IMR-90 (cell line): ENCODE measurements around the gene TES. TPM values are rescaled to one million over a fixed set of nuclear protein-coding genes. Genes with fewer than 3 reads are reported as not detected.

Experiments
- ATAC-seq: fragments of 200-7000 bp; cut with Tn5 transposase; 2 replicates; pipeline ENCODE4 v1.9.1; 2020; ENCODE audit warnings: low read depth, mild to moderate bottlenecking, moderate library complexity
- BruUV-seq: library from RNA; stranded (reverse); fragments of 400-500 nt; replicated peaks from 2 replicates; lab custom pipeline; 2021; lab: Mats Ljungman, UMichigan
- CTCF ChIA-PET: fragments of 300-600 bp; formaldehyde crosslinking; extraction: SDS; loops from one replicate; lab custom pipeline; 2021; ENCODE audit warnings: antibody characterized with exemption; lab: Yijun Ruan, JAX
- POLR2A ChIA-PET: fragments of 300-600 bp; sonication (Branson Sonifier 250); formaldehyde crosslinking; loops from one replicate; lab custom pipeline; 2022; ENCODE audit warnings: antibody characterized with exemption; ENCODE audit not compliant: unreplicated experiment; lab: Charles Lee
- DNase-seq: peaks from one replicate; pipeline ENCODE4 v3.0.0; 2013
- H2AFZ ChIP-seq: replicated peaks from 2 replicates; pipeline ENCODE3; 2013; ENCODE audit warnings: low read length, mild to moderate bottlenecking; ENCODE audit not compliant: poor library complexity
- H2AK5ac ChIP-seq: 2 replicates; pipeline ENCODE4 v1.6.1; 2013; ENCODE audit warnings: low read depth, low read length, inconsistent platforms
- H2AK9ac ChIP-seq: replicated peaks from 2 replicates; pipeline ENCODE3; 2013; ENCODE audit warnings: mild to moderate bottlenecking, low read depth, low read length, moderate library complexity; ENCODE audit not compliant: poor library complexity
- H2BK120ac ChIP-seq: 2 replicates; pipeline ENCODE4 v1.6.1; 2013; ENCODE audit warnings: low read depth, low read length, inconsistent platforms
- H2BK15ac ChIP-seq: 3 replicates; pipeline ENCODE4 v1.6.1; 2013; ENCODE audit warnings: low read depth, low read length, inconsistent platforms
- H2BK20ac ChIP-seq: 2 replicates; pipeline ENCODE4 v1.6.1; 2013; ENCODE audit warnings: low read depth, mild to moderate bottlenecking, inconsistent platforms, low read length, moderate library complexity
- H2BK5ac ChIP-seq: 2 replicates; pipeline ENCODE4 v1.6.1; 2013; ENCODE audit warnings: mild to moderate bottlenecking, low read depth, low read length, inconsistent platforms; ENCODE audit not compliant: poor library complexity, severe bottlenecking
- H3K14ac ChIP-seq: replicated peaks from 2 replicates; pipeline ENCODE4 v1.6.1; 2013; ENCODE audit warnings: low read depth, low read length, inconsistent platforms
- H3K18ac ChIP-seq: 2 replicates; pipeline ENCODE4 v1.6.1; 2013; ENCODE audit warnings: low read depth, low read length, control low read depth
- H3K23ac ChIP-seq: 2 replicates; pipeline ENCODE4 v1.6.1; 2013; ENCODE audit warnings: low read depth, low read length, inconsistent platforms
- H3K27ac ChIP-seq: 2 replicates; pipeline ENCODE4 v1.5.1; 2013; ENCODE audit warnings: mild to moderate bottlenecking, control low read depth, low read length; ENCODE audit not compliant: insufficient read depth
- H3K27me3 ChIP-seq: 2 replicates; pipeline ENCODE4 v1.6.1; 2013; ENCODE audit warnings: low read length; ENCODE audit not compliant: control insufficient read depth, insufficient read depth
- H3K36me3 ChIP-seq: 2 replicates; pipeline ENCODE4 v1.6.1; 2013; ENCODE audit warnings: low read length, mixed read lengths; ENCODE audit not compliant: control insufficient read depth, insufficient read depth
- H3K4ac ChIP-seq: 2 replicates; pipeline ENCODE4 v1.6.1; 2013; ENCODE audit warnings: low read depth, low read length, inconsistent platforms
- H3K4me1 ChIP-seq: 2 replicates; pipeline ENCODE4 v1.6.1; 2013; ENCODE audit warnings: low read length, mixed read lengths; ENCODE audit not compliant: control insufficient read depth, insufficient read depth
- H3K4me2 ChIP-seq: 2 replicates; pipeline ENCODE4 v1.6.1; 2013; ENCODE audit warnings: low read depth, mild to moderate bottlenecking, control low read depth, low read length, moderate library complexity
- H3K4me3 ChIP-seq: 2 replicates; pipeline ENCODE4 v1.5.1; 2013; ENCODE audit warnings: low read depth, mild to moderate bottlenecking, control low read depth, low read length, moderate library complexity; ENCODE audit not compliant: insufficient read depth
- H3K56ac ChIP-seq: 2 replicates; pipeline ENCODE4 v1.6.1; 2013; ENCODE audit warnings: low read length, inconsistent platforms; ENCODE audit not compliant: insufficient read depth; ENCODE audit errors: extremely low read depth
- H3K79me1 ChIP-seq, 2 experiments: 2 replicates each; pipeline ENCODE4 v1.6.1; 2013; ENCODE audit warnings: low read length in 2 of 2, inconsistent platforms in 1 of 2, low read depth in 1 of 2
- H3K9ac ChIP-seq: 2 replicates; pipeline ENCODE4 v1.6.1; 2013; ENCODE audit warnings: low read depth, low read length, control low read depth
- H3K9me1 ChIP-seq: 2 replicates; pipeline ENCODE4 v1.6.1; 2013; ENCODE audit warnings: low read length, inconsistent platforms; ENCODE audit not compliant: insufficient read depth
- H3K9me3 ChIP-seq: 2 replicates; pipeline ENCODE4 v1.6.1; 2013; ENCODE audit warnings: low read length; ENCODE audit not compliant: control insufficient read depth, insufficient read depth
- H4K20me1 ChIP-seq: 2 replicates; pipeline ENCODE4 v1.6.1; 2013; ENCODE audit warnings: low read length, inconsistent platforms; ENCODE audit not compliant: insufficient read depth
- H4K5ac ChIP-seq: 2 replicates; pipeline ENCODE4 v1.6.1; 2013; ENCODE audit warnings: mild to moderate bottlenecking, low read depth, low read length, control low read depth
- H4K8ac ChIP-seq, 2 experiments: 2 replicates each; pipeline ENCODE4 v1.6.1; 2013; ENCODE audit warnings: low read depth in 2 of 2, low read length in 2 of 2, control low read depth in 1 of 2, inconsistent platforms in 1 of 2
- H4K91ac ChIP-seq: 2 replicates; pipeline ENCODE4 v1.6.1; 2013; ENCODE audit warnings: low read depth, low read length, inconsistent platforms; ENCODE audit not compliant: insufficient read depth
- CEBPB ChIP-seq: IDR thresholded peaks from 2 replicates; pipeline ENCODE4 v1.6.1; 2012; ENCODE audit warnings: low read depth, low read length, improper control_type of control experiment
- CHD1 ChIP-seq: IDR thresholded peaks from 2 replicates; pipeline ENCODE4 v1.6.1; 2012; ENCODE audit warnings: low read depth, low read length, improper control_type of control experiment
- MAZ ChIP-seq: IDR thresholded peaks from 2 replicates; pipeline ENCODE4 v1.6.1; 2012; ENCODE audit warnings: low read depth, mild to moderate bottlenecking, low read length, improper control_type of control experiment, moderate library complexity, borderline replicate concordance
- MXI1 ChIP-seq: IDR thresholded peaks from 2 replicates; pipeline ENCODE4 v1.6.1; 2012; ENCODE audit warnings: low read depth, mild to moderate bottlenecking, low read length, moderate library complexity, borderline replicate concordance
- NFE2L2 ChIP-seq: fragments of 150-350 bp; IDR thresholded peaks from 2 replicates; pipeline ENCODE4 v1.6.1; 2016; ENCODE audit warnings: low read depth, mild to moderate bottlenecking, low read length
- RCOR1 ChIP-seq: IDR thresholded peaks from 2 replicates; pipeline ENCODE4 v1.6.1; 2012; ENCODE audit warnings: mild to moderate bottlenecking, low read length, improper control_type of control experiment; ENCODE audit not compliant: insufficient replicate concordance
- RFX5 ChIP-seq: IDR thresholded peaks from 2 replicates; pipeline ENCODE4 v1.8.0; 2012; ENCODE audit warnings: low read depth, mild to moderate bottlenecking, low read length, moderate library complexity
- WGBS, 2 experiments: methylation state at CpG; one replicate each; pipeline versions ENCODE4 v1.1.5 to v1.1.7; 2013; ENCODE audit warnings: missing lambda C conversion rate in 2 of 2; ENCODE audit not compliant: insufficient read length in 1 of 2; ENCODE audit errors: extremely low coverage in 2 of 2; 5-methylcytosine and 5-hydroxymethylcytosine counted together
- dilution Hi-C: fragments of 300-500 bp; cut with HindIII; formaldehyde crosslinking; loops from one replicate; pipeline ENCODE4 v1.14.3; 2018; ENCODE audit warnings: low sequenced_read_pairs; ENCODE audit not compliant: unreplicated experiment
- in situ Hi-C: fragments of 300-500 bp; cut with MboI; formaldehyde crosslinking; loops from 3 replicates; pipeline ENCODE4 v1.14.3; 2019; ENCODE audit warnings: low sequenced_read_pairs, inconsistent platforms, mixed read lengths
- intact Hi-C: fragments of 100-400 bp; cut with micrococcal nuclease; formaldehyde crosslinking; loops from 2 replicates; pipeline ENCODE4 v1.10.0; 2022
- polyA plus RNA-seq, 3 experiments: library from polyadenylated mRNA; depleted of rRNA; stranded (reverse); fragments of >200 nt; gene quantifications; 2 replicates each; pipeline ENCODE4 v1.2.3, GENCODE V29; 2012; ENCODE audit warnings: low replicate concordance in 1 of 3
- total RNA-seq: library from RNA; depleted of rRNA; stranded (reverse); fragments of >200 nt; gene quantifications from 2 replicates; pipeline ENCODE4 v1.2.3, GENCODE V29; 2012
- TF ChIP-seq, protein P1 (sequence below): fragments of 150-350 bp; IDR thresholded peaks from 2 replicates; pipeline ENCODE4 v1.6.1; 2016; ENCODE audit warnings: low read depth, mild to moderate bottlenecking, low read length, moderate library complexity, borderline replicate concordance
- TF ChIP-seq, protein P2 (sequence below): conservative IDR thresholded peaks from 2 replicates; pipeline ENCODE4 v1.5.1; 2012; ENCODE audit warnings: mild to moderate bottlenecking, low read depth, low read length, improper control_type of control experiment
- TF ChIP-seq, protein P3 (sequence below): fragments of 150-350 bp; IDR thresholded peaks from 2 replicates; pipeline ENCODE4 v1.6.1; 2017; ENCODE audit warnings: mild to moderate bottlenecking, antibody characterized with exemption, low read length, low read depth

TES gene
- total and polyA plus RNA-seq, 2 of the 4 experiments (the other 2 are of a cell fraction), result 54.0 to 83.3 TPM

DNA sequence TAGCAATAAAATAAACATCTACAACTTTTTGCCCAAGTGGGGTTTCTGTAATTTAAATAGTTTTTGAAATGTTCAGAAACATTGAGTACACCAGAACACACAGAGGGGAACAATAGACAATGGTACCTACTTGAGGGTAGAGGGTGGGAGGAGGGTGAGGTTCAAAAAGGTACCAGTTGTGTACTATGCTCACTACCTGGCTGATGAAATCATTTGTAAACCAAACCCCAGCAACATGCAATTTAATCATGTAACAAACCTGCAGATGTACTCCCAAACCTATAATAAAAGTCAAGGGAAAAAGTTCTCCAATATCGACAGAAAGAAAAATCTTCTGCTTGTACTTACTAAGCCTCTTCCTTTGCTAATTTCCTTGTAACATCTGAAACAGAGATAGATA, 4.2 kb upstream of the TES start:
- intact Hi-C loops, result no loop called here

More for the DNA sequence above, 4.2 kb upstream of the TES start:
- DNase-seq (no peak), ATAC-seq (no peak)
- Histone ChIP-seq H2BK5ac (no peak overlapping the region), H3K79me1 (peaks cover 0 to 4% of the 10 kb centered on the region in 2 experiments; a peak in 3 of 4 replicates), H3K27me3 (no peaks in the 10 kb centered on the region), H2AK5ac (no peak overlapping the region), H3K18ac (no peak overlapping the region), H3K4me2 (no peak overlapping the region), H3K14ac (no peak overlapping the region), H4K8ac (no peak overlapping the region), H2BK15ac (no peak overlapping the region), H4K20me1 (no peaks in the 10 kb centered on the region), H3K4ac (no peak overlapping the region), H3K36me3 (no peaks in the 10 kb centered on the region), H4K91ac (no peak overlapping the region), H3K23ac (no peak overlapping the region), H3K4me1 (no peaks in the 10 kb centered on the region), H2BK120ac (no peak overlapping the region), H3K27ac (no peak overlapping the region), H4K5ac (no peak overlapping the region), H2AFZ (no peak overlapping the region), H3K4me3 (no peak overlapping the region), H3K9me3 (no peaks in the 10 kb centered on the region), H3K56ac (no peak overlapping the region), H2AK9ac (no peak overlapping the region), H3K9me1 (no peaks in the 10 kb centered on the region), H3K9ac (no peak overlapping the region), H2BK20ac (no peak overlapping the region)
- CTCF ChIA-PET, result no interaction called here
- no TSS peak for BruUV-seq
- in situ Hi-C loops, result no loop called here
- WGBS, 2 experiments, result no CpG with 5 or more reads among the region's 1 CpG
- dilution Hi-C loops, result no loop called here
- POLR2A ChIA-PET, result no interaction called here
- TF ChIP-seq MXI1, result no peak
- TF ChIP-seq NFE2L2, result no peak
- TF ChIP-seq, protein P1, sequence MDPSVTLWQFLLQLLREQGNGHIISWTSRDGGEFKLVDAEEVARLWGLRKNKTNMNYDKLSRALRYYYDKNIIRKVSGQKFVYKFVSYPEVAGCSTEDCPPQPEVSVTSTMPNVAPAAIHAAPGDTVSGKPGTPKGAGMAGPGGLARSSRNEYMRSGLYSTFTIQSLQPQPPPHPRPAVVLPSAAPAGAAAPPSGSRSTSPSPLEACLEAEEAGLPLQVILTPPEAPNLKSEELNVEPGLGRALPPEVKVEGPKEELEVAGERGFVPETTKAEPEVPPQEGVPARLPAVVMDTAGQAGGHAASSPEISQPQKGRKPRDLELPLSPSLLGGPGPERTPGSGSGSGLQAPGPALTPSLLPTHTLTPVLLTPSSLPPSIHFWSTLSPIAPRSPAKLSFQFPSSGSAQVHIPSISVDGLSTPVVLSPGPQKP, result no peak
- TF ChIP-seq, protein P2, sequence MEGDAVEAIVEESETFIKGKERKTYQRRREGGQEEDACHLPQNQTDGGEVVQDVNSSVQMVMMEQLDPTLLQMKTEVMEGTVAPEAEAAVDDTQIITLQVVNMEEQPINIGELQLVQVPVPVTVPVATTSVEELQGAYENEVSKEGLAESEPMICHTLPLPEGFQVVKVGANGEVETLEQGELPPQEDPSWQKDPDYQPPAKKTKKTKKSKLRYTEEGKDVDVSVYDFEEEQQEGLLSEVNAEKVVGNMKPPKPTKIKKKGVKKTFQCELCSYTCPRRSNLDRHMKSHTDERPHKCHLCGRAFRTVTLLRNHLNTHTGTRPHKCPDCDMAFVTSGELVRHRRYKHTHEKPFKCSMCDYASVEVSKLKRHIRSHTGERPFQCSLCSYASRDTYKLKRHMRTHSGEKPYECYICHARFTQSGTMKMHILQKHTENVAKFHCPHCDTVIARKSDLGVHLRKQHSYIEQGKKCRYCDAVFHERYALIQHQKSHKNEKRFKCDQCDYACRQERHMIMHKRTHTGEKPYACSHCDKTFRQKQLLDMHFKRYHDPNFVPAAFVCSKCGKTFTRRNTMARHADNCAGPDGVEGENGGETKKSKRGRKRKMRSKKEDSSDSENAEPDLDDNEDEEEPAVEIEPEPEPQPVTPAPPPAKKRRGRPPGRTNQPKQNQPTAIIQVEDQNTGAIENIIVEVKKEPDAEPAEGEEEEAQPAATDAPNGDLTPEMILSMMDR, result no peak
- no peak for TF ChIP-seq RFX5
- no peak for TF ChIP-seq CHD1
- TF ChIP-seq MAZ, result no peak
- no peak for TF ChIP-seq RCOR1
- TF ChIP-seq CEBPB, result no peak
- TF ChIP-seq, protein P3, sequence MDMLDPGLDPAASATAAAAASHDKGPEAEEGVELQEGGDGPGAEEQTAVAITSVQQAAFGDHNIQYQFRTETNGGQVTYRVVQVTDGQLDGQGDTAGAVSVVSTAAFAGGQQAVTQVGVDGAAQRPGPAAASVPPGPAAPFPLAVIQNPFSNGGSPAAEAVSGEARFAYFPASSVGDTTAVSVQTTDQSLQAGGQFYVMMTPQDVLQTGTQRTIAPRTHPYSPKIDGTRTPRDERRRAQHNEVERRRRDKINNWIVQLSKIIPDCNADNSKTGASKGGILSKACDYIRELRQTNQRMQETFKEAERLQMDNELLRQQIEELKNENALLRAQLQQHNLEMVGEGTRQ, result no peak
